H1 (cell line): Measurements from ENCODE around the gene TLE1. TPM values are rescaled to one million over a fixed set of nuclear protein-coding genes. Genes with fewer than 3 reads are reported as not detected.

ENCODE experiments used
- BCL11A ChIP-seq, 2 experiments: IDR thresholded peaks; one replicate each; pipeline ENCODE4 v1.6.1; 2011; ENCODE audit warnings: low read depth in 2 of 2, low read length in 2 of 2, mild to moderate bottlenecking in 2 of 2
- JUN ChIP-seq: IDR thresholded peaks from 2 replicates; pipeline ENCODE4 v1.6.1; 2011; ENCODE audit warnings: low read depth, mild to moderate bottlenecking, improper control_type of control experiment, low read length
- RXRA ChIP-seq: IDR thresholded peaks from 2 replicates; pipeline ENCODE4 v1.6.1; 2011; ENCODE audit warnings: low read depth, mild to moderate bottlenecking, low read length, moderate library complexity; ENCODE audit not compliant: insufficient read depth
- polyA plus RNA-seq, 7 experiments: library from polyadenylated mRNA; depleted of rRNA in 3 of 7; stranded (reverse) in 5 of 7; unstranded in 2 of 7; fragments of >200 nt in 5 of 7; fragments of 200-250 nt in 2 of 7; gene quantifications; 1 replicate in 5 of 7; 2 replicates in 1 of 7; 4 replicates in 1 of 7; pipeline versions ENCODE4 v1.2.1 to v1.2.3, GENCODE V29; 2011 to 2013; ENCODE audit warnings: missing spikeins in 2 of 7, mixed read lengths in 2 of 7
- total RNA-seq: library from RNA; stranded (reverse); fragmentation: NEBNext Ultra II Directional; extraction: Animal tissue kit (Norgen Biotek cat#: 25700); gene quantifications from 2 replicates; pipeline ENCODE4 v1.2.1, GENCODE V29; 2021

TLE1 gene
- total and polyA plus RNA-seq, 2 of the 8 experiments (the other 6 are each of a cell fraction or from before 2014, with no cell fraction given): 81.8 to 91.6 TPM

DNA sequence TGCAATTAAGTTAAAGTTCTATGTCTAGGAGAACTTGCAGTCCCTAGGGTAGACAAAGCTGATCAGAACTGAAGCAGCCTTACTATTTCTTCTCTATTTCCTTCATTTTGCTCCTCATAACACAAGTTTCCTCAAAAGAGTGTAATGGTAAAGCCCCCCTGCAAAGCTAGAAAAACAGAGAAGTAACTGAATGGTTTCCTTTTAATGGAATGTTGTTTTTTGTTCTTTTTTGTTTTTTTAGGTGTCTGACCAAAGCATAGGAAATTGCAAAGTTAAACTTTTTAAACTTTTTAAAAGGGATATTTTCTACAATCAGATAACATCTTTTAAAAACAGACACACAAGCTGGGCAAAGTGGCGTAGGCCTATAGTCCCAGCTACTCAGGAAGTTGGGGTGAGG is 145.7 kb downstream of the TLE1 start (continued):
- TF ChIP-seq RXRA: no peak
- TF ChIP-seq JUN: no peak
- TF ChIP-seq BCL11A (IDR thresholded peaks at IDR 0.05; ENCODE audit: low read depth in 2 of 2, low read length in 2 of 2): no peak
- TF ChIP-seq, all 59 proteins: peak for 0
